GM18907 (cell line): Measurements from ENCODE around the gene GPATCH4.
A peak's percentile ranks its signal among the peaks of the same experiment; 100 is the strongest.
"Not testable (repeated sequence)": the region's sequence is repeated elsewhere in the genome, so short reads cannot be mapped to it uniquely, and the experiment has no call there.

ENCODE experiments used
- ATAC-seq: cut with Tn5 transposase; IDR thresholded peaks from one replicate; pipeline ENCODE4 v1.9.1; 2021; ENCODE audit warnings: mild to moderate bottlenecking, moderate library complexity; ENCODE audit not compliant: unreplicated experiment

Gene GPATCH4

DNA sequence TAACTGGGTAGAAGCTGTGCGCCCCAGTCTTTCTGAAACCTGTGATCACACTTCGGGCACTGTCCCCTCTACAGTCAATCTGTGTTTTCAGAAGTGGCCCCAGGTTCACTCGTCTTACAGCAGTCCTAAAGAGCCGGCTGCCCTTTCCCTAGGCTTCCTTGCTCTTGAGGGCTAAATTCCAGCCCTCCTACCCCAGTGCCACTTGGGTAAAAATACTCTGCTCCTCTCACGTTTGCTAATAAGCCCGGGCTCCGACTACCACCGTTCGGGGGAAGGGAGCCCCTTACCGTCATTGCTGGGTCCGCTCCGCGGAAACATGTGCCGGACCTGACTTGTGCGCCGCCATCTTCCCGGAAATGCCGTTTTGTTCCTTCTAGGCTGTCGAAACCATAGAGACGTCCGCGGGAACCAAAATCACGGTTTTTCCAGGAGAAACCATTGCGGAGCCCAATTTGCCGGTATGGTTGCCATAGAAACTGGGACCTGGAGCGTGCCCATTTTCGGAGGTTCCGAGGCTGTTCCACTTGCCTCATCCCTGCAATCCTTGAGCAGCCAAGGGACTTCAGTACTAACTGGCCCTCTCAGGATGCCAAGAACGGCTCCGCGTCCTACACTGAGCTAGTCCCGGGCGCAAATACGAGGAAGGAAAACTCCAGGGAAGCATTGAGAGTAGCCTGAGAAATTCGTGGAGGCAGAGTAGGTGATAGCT is at the start of gene GPATCH4:
Gene GPATCH4 (minus strand): TSS at position 358 of the 709 bp plus-strand sequence.
- peak; percentile 63 for ATAC-seq

DNA sequence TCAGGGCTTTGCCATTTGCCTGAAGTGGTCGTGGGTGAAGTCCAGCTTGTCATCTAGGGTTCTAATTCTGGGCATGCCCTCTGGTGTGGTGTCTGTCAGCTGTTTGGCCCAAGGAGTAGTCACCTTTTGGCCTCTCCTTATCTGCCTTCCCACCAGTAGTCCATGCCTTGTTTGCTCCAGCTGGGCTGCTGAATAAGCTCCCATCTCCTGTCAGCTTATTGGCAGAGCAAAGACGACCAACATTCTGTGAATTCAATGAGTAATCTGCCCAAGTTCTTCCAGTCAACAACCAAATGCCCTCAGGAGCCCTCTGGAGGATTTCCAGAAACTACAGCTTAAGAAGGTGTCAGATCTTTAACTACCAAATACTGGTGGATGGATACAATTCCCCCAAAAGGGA is 47.7 kb upstream of the GPATCH4 start:
- ATAC-seq = no peak

DNA sequence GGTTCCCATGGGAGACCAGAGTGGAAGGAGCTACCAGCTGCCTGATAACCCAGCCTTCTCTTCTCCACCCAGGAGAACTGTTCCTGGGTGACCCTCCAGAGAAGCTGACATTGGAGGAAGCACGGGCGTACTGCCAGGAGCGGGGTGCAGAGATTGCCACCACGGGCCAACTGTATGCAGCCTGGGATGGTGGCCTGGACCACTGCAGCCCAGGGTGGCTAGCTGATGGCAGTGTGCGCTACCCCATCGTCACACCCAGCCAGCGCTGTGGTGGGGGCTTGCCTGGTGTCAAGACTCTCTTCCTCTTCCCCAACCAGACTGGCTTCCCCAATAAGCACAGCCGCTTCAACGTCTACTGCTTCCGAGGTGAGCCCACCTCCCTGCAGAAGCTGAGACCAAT is 47.2 kb upstream of the GPATCH4 start:
- no peak for ATAC-seq

DNA sequence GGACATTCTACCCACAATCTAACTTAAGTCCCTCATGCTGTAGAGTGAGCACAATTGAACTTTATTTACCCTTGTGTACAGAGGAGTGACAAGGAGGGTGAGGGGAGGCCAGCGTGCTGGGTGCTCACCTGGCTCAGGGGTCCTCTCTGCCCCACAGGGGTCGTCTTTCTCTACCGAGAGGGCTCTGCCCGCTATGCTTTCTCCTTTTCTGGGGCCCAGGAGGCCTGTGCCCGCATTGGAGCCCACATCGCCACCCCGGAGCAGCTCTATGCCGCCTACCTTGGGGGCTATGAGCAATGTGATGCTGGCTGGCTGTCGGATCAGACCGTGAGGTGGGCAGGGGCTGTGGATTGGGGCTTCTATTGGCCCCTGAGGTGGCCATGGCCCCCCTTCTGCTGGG is 46.1 kb upstream of the GPATCH4 start:
- no peak for ATAC-seq

DNA sequence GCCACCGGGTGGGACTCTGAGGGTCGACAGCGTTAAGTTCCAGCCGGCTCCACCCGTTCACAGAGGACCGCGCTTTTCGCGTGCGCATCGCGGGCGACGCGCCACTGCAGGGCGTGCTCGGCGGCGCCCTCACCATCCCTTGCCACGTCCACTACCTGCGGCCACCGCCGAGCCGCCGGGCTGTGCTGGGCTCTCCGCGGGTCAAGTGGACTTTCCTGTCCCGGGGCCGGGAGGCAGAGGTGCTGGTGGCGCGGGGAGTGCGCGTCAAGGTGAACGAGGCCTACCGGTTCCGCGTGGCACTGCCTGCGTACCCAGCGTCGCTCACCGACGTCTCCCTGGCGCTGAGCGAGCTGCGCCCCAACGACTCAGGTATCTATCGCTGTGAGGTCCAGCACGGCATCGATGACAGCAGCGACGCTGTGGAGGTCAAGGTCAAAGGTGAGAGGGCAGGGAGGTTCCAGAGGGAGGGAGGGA is 45.5 kb upstream of the GPATCH4 start:
- no peak for ATAC-seq

DNA sequence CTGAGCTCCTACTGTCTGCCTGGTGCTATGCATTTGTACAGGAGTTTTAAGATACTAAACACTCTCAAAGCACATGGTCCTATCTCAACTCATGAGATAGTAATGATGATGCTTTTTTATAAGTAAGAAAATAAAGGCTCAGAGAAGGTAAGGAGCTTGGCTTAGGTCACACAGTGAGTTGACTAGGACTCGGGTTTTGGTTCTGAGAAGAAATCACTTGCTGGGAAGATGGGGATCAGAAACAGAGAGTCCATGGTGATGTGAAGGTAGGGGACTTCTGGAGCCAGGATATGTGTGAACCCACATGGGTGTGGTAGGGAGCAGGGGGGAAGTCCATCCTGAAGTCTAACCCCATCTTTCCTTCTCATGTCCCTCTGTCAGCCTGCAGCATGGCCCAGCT is 44.4 kb upstream of the GPATCH4 start:
- ATAC-seq = no peak

DNA sequence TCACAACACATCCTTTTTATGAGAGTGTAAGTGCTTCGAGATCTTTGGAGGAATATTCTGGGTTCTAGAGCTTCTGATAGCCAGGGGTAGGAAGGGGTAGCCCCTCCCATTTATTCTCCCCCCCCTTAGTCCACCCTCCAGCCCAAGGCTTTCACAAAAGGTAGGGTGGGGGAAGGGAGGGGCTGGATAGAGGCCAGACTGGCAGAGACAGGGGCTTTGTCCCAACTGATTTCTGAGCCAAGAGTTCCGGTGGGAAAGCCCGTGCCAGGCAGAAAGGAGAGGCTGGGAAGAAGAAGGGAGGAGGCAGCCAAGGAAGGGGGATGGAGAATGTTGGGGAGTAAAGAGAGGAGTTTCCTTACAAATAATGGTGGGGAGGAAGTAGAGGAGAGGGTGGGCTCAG is 43.8 kb upstream of the GPATCH4 start:
- no peak for ATAC-seq

DNA sequence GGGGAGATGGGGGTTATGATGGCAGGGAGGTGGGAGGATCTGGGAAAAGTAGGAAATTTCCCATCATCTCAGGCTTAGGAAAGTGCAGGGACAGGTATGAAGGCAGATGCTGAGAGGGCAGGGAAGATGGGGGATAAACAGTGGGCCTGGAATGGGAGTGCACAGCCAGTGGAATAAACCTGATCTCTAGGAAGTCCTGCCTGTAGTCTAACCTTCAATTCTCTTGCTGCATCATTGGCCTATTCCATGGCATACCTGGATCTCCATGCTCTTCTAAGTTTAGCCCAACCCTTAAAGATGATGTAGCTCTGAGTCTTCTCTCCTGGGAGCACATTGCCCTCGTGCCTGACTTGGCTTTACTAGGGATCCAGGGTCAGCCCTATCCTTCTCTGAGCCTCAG is 43.4 kb upstream of the GPATCH4 start:
- no peak for ATAC-seq

DNA sequence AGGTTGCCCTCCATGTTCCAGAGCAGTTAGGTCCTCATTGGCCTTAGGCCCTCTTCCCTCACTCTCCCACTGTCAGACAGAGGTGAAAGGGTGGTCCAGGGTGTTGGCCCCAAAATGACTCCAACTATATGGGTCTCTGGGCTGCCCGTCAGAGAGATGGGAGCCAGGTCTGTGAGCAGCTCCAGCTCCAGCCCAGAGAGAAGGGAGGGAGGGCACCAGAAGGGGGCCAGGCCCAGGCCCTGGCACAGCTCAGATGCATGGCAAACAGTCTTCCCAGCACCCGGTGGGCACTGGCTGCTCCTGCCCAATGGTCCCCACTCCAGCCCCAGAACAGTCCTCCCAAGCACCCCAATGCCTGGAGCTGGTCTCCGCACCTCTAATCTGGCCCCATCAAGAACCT is 42.9 kb upstream of the GPATCH4 start:
- no peak for ATAC-seq

DNA sequence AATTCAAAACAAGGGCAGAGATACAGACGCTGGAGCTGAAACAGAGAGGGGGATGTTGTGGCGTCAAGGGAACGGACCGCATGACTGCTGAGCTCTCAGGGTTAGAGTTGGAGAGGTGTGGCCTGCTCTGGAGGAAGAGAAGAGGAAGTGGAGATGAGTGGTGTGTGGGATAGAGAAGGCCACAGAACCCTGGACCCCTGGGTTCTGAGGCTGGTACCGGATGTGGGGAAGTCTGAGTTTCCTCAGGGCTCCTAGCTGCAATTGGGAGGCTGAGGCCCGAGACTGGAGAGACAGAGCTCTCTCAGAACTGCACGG is 42.5 kb upstream of the GPATCH4 start:
- no peak for ATAC-seq

DNA sequence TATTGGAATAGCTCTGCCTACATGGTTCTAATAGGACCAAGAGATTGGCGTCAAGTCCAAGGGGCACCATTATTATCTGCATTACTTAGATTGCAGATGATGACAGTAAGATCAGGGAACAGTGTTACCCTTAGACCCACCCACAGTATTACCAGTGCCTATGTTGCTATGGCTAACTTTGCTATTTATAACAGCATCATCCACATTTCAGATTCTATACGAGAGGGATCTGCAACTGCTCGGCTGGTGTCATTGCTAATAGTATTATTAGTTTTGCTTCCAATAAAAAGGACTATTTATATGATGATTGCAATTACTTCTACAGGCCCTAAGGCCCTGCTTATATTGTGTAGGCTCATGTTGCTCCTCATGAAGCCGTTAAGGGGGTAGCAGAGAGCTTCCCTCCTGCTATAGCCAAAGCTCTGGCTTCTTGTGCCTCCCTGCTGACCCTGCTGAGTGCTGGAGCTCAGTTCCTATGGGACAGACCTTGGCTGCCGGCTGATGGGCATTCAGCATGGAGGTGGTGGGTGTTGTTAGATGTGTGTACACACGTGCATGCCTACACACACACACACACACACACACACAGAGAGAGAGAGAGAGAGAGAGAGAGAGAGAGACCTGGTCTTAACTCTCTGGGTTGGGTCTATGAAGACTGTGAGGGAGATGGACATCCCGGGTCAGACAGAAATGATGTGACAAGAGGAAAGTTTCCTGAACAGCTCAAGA is 41.9 kb upstream of the GPATCH4 start:
- ATAC-seq = no peak

DNA sequence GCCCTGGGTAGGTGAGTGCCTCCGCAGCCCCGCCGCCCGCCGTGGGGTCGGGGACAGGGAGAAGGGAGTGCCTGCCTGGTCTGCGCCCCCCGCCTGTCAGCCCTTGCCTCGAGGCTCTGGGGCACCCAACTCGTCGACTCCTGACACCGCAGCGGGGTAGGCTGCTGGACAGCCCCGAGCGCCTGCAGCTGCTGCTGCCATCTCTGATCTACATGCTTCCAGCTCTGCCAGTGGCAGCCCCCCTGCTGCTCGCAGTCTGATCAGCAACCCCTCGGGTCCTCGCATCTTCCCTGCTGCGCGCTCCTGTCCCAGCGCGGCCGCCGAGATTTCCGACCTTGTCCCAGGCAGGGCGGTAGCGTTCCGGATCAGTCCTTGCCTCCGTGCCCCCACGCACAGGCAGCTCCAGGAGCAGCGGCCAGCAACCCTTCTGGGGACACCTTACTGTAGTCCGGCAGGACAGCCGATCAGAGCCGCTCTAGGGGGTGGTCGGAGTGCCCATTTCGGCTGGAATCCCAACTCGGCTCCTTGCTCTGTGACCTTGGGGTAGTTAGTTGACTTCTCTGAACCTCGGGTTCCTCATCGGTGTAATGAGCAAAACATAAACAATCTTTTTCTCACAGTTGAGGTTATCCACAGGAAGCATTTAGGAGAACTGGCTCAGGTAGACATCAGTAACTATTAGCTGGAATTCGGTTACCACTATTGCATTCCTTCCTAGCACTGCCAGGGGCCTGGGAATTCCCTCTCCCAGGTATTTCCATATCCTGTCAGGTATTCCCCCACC is 41.2 kb upstream of the GPATCH4 start:
- no peak for ATAC-seq

DNA sequence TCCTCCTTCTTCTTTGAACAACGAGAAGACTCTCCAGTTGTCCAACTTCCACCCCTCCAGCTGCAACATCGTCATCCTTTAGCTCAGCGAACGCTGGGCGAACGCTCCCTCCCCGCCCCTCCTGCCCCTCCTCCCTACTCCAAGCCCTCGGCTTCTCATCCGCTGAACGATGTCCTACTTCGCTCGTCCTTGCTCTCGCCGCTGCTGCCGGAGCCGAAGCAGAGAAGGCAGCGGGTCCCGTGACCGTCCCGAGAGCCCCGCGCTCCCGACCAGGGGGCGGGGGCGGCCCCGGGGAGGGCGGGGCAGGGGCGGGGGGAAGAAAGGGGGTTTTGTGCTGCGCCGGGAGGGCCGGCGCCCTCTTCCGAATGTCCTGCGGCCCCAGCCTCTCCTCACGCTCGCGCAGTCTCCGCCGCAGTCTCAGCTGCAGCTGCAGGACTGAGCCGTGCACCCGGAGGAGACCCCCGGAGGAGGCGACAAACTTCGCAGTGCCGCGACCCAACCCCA is 40.5 kb upstream of the GPATCH4 start, which contains the start of gene BCAN:
Gene BCAN (plus strand): TSS at position 357 of the 504 bp plus-strand sequence. CDS start 3,938 bp downstream, outside the sequence.
- ATAC-seq = no peak

DNA sequence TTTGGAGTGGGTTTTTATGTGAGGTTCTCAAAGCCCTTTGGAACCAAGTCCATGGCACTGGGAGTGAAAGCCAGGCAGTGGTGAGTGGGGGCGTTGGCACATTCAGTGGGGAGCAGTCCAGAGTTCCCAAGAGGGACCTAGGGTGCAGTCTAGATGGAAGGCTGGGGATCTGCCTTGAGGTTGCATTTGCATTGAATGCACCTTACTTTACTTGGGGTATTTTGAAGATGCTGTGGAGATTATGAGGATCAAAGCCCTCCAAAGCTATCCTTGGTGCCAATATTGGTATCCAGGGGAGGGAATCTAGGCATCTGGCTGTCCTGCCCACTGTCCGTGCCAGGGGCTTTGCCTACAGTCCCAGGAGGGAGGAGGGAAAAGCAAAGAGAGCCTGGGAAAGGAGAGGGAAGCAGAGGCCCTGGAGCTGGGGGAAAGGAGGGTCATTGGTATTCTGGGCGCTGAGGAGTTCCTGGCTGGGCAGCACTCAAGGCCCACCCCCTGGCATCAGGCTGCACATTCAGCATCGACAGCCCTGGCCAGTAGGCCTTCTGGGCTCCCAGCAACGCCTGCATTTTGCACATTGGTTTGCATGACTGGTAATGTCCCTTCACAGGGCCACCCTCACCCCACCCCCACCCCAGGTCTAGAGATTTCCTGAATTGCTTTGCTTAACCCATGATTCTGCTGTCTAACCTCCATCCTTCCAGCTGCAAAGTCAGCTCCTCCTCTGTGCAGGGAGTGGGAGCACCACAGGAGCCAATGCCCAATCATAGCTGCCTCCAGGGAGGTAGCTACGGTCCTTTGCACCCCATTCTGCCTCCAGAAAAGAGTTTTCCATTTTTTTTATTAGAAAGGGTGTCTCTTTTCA is 39.8 kb upstream of the GPATCH4 start:
- ATAC-seq = no peak

DNA sequence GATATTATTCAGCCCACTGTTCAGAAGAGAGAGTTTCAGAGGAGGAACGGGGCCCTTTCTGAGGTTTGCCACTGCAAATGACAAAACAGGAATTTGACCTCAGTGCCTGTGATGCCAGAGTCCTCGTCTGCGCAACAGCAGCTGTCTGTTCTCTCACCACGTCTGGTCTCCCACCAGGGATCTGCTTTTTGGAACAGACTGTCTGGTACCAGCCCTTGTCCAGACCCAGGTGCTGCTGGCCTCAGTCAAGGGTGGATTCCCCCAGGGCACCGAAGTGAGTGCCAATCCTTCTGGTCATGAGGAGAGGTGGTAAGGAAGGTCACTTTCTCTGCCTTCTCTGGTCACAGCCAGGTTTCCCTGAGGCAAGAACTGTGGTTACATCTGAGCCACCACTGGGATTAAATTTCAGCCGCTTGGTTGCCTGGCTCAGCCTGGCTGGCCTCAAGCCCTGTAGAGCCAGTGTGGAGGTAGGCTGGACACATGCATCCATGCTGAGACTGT is 38.4 kb upstream of the GPATCH4 start:
- no peak for ATAC-seq

DNA sequence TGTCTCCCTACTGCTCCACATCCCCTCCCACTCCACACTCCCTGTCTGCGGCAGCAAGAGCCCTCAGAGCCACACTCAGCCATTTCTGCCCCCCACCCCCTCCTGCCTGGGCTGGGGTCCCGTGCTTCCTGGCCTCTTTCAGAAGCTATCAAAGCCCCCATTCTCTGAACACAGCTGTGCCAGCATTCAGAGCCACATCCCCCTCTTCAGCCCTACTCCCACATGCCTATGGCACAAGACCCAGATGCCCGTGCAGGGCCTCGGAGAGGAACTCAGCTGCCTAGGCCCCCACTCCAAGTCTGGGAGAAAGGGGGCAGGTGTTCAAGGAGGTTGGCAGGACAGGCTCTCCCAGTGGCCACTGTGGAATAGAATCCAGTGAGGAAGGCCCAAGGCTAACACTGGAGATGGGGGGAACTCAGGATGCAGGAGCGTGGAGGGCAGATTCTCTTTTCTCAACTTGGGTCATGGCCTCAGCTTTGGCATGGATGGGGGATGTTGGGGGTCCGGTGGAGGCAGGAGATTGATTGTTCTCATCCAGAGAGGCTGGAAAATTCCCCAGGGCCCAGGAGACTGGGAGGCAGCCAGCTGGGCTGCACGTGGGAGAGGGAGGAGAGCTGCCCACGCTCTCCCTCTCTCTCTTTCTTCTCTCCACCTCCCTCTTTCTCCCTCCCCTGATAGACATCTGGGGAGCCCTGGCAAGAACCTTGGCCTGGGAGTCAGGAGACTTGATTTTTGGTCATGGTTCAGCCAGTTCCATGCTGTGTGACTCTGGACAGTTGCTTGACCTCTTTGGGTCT is 37.1 kb upstream of the GPATCH4 start:
- ATAC-seq = no peak

DNA sequence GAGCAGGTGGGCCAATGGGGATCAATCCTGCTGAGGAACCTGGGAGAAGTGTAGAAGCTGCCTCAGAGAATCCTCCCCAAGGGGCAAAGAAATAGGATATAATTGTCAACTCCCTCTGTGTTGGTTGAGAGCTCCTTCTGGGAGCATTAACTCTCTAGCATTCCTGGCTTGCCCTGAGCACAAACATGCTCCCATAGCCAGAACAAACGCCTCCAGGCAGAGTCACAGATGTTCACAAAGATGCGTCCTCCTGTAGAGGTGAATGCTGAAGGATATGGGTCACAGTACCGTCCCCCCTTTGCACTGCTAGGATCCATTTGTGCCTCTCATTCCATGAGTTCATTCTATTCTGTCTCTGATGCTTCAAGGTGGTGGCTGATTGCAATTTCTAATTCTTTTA is 31.1 kb upstream of the GPATCH4 start:
- ATAC-seq = no peak

DNA sequence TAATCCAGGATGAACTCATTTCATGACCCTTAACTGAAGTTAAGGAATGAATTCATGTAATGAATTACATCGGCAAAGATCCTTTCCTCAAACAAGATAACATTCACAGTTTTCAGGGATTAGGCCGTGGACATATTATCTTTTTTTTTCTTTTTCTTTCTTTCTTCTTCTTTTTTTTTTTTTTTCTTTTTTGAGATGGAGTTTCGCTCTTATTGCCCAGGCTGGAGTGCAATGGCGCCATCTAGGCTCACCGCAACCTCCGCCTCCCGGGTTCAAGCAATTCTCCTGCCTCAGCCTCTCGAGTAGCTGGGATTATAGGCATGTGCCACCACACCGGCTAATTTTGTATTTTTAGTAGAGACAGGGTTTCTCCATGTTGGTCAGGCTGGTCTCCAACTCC is 29.9 kb upstream of the GPATCH4 start:
- not testable (repeated sequence) for ATAC-seq

DNA sequence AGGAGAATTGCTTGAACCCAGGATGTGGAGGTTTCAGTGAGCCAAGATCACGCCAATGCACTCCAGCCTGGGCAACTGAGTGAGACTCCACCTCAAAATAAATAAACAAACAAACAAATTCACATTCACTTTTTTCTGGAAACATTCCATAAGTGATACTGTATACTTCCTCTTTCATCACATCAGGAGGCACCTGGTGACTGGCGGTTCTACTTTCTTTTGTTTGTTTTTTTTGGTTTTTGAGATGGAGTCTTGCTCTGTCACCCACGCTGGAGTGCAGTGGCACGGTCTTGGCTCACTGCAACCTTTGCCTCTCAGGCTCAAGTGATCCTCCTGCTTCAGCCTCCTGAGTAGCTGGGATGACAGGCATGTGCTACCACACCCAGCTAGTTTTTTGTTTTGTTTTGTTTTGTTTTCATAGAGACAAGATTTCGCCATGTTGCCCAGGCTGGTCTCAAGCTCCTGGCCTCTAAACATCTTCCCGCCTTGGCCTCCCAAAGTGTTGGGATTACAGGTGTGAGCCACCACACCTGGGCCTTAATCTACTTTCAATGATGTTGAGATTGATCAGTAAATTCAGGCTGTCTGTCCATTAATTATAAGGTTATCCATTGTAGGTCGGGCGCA is 28.7 kb upstream of the GPATCH4 start:
- ATAC-seq = no peak
